H9 (cell line): ENCODE results near the gene CCDC85B. TPM values are rescaled to one million over a fixed set of nuclear protein-coding genes. Genes with fewer than 3 reads are reported as not detected.

Source experiments
- DNase-seq: peaks from one replicate; pipeline ENCODE4 v3.0.0-alpha.2; 2017
- H2AFZ ChIP-seq: one replicate; pipeline ENCODE4 v1.6.1; 2013; ENCODE audit warnings: mild to moderate bottlenecking, low read length, control low read depth, moderate library complexity
- H2AK5ac ChIP-seq: 2 replicates; pipeline ENCODE4 v1.6.1; 2013; ENCODE audit warnings: low read length, control low read depth, mixed read lengths; ENCODE audit not compliant: insufficient read length
- H2BK120ac ChIP-seq: one replicate; pipeline ENCODE4 v1.6.1; 2013; ENCODE audit warnings: low read depth, mild to moderate bottlenecking, low read length, control low read depth, inconsistent platforms; ENCODE audit not compliant: poor library complexity, severe bottlenecking
- H2BK12ac ChIP-seq: 2 replicates; pipeline ENCODE4 v1.6.1; 2013; ENCODE audit warnings: low read length, control low read depth, mixed read lengths, low read depth; ENCODE audit not compliant: insufficient read length
- H2BK15ac ChIP-seq: 2 replicates; pipeline ENCODE4 v1.6.1; 2013; ENCODE audit warnings: low read depth, low read length, control low read depth
- H2BK20ac ChIP-seq: one replicate; pipeline ENCODE4 v1.6.1; 2013; ENCODE audit warnings: low read depth, mild to moderate bottlenecking, low read length, control low read depth, inconsistent platforms; ENCODE audit not compliant: poor library complexity, severe bottlenecking
- H2BK5ac ChIP-seq: 2 replicates; pipeline ENCODE4 v1.6.1; 2013; ENCODE audit warnings: low read length, control low read depth, mixed read lengths; ENCODE audit not compliant: insufficient read length
- H3K14ac ChIP-seq: 2 replicates; pipeline ENCODE4 v1.6.1; 2013; ENCODE audit warnings: low read length, control low read depth; ENCODE audit not compliant: insufficient read depth
- H3K18ac ChIP-seq: 2 replicates; pipeline ENCODE4 v1.6.1; 2013; ENCODE audit warnings: low read depth, mild to moderate bottlenecking, mixed read lengths, low read length, control low read depth; ENCODE audit not compliant: insufficient read length
- H3K23ac ChIP-seq: 2 replicates; pipeline ENCODE4 v1.6.1; 2013; ENCODE audit warnings: low read length, control low read depth, mixed read lengths, low read depth; ENCODE audit not compliant: insufficient read length
- H3K23me2 ChIP-seq: 2 replicates; pipeline ENCODE4 v1.6.1; 2013; ENCODE audit warnings: low read depth, mild to moderate bottlenecking, mixed read lengths, low read length, control low read depth; ENCODE audit not compliant: insufficient read length, poor library complexity, severe bottlenecking
- H3K27ac ChIP-seq: 2 replicates; pipeline ENCODE4 v1.5.1; 2013; ENCODE audit warnings: low read length, control low read depth, mixed read lengths, low read depth; ENCODE audit not compliant: insufficient read length
- H3K27me3 ChIP-seq: 2 replicates; pipeline ENCODE4 v1.6.1; 2013; ENCODE audit warnings: low read length, control low read depth, inconsistent platforms; ENCODE audit not compliant: insufficient read depth
- H3K4ac ChIP-seq: 2 replicates; pipeline ENCODE4 v1.6.1; 2013; ENCODE audit warnings: low read depth, mild to moderate bottlenecking, control low read depth, inconsistent platforms, low read length, moderate library complexity
- H3K4me1 ChIP-seq: 2 replicates; pipeline ENCODE4 v1.6.1; 2013; ENCODE audit warnings: low read length, control low read depth, inconsistent platforms; ENCODE audit not compliant: insufficient read depth
- H3K4me2 ChIP-seq: 2 replicates; pipeline ENCODE4 v1.6.1; 2013; ENCODE audit warnings: low read length, control low read depth, mixed read lengths; ENCODE audit not compliant: insufficient read length, insufficient read depth
- H3K56ac ChIP-seq: 2 replicates; pipeline ENCODE4 v1.6.1; 2013; ENCODE audit warnings: low read depth, mild to moderate bottlenecking, mixed read lengths, low read length, control low read depth; ENCODE audit not compliant: insufficient read length
- H3K79me1 ChIP-seq: 2 replicates; pipeline ENCODE4 v1.6.1; 2013; ENCODE audit warnings: low read depth, mild to moderate bottlenecking, moderate library complexity, low read length, control low read depth, inconsistent platforms; ENCODE audit not compliant: insufficient read depth, poor library complexity, severe bottlenecking
- H3K79me2 ChIP-seq: 2 replicates; pipeline ENCODE4 v1.6.1; 2013; ENCODE audit warnings: low read length, control low read depth, inconsistent platforms; ENCODE audit not compliant: insufficient read depth
- H3K9ac ChIP-seq: 2 replicates; pipeline ENCODE4 v1.6.1; 2013; ENCODE audit warnings: low read length, control low read depth, mixed read lengths; ENCODE audit not compliant: insufficient read length; ENCODE audit errors: extremely low read depth
- H3K9me3 ChIP-seq: one replicate; pipeline ENCODE4 v1.6.1; 2013; ENCODE audit warnings: low read depth, low read length, inconsistent platforms; ENCODE audit not compliant: control insufficient read depth
- H3T11ph ChIP-seq: one replicate; pipeline ENCODE4 v1.6.1; 2013; ENCODE audit warnings: mild to moderate bottlenecking, low read length, control low read depth, inconsistent platforms
- H4K20me1 ChIP-seq: one replicate; pipeline ENCODE4 v1.6.1; 2013; ENCODE audit not compliant: control insufficient read depth, insufficient read length, insufficient read depth
- H4K5ac ChIP-seq: 2 replicates; pipeline ENCODE4 v1.6.1; 2013; ENCODE audit warnings: low read depth, mild to moderate bottlenecking, mixed read lengths, low read length, control low read depth; ENCODE audit not compliant: insufficient read length
- H4K8ac ChIP-seq: replicated peaks from 2 replicates; pipeline ENCODE4 v1.6.1; 2013; ENCODE audit warnings: low read length, control low read depth, mixed read lengths, low read depth; ENCODE audit not compliant: insufficient read length
- H4K91ac ChIP-seq: 2 replicates; pipeline ENCODE4 v1.6.1; 2013; ENCODE audit warnings: low read depth, mild to moderate bottlenecking, moderate library complexity, mixed read lengths, low read length, control low read depth; ENCODE audit not compliant: insufficient read length
- H3K27ac Mint-ChIP-seq, 3 experiments: 2 replicates in 2 of 3; 3 replicates in 1 of 3; pipeline ENCODE4 v1.8.0; 2020 to 2021; ENCODE audit warnings: mixed read lengths in 3 of 3, mild to moderate bottlenecking in 1 of 3, moderate library complexity in 1 of 3
- H3K27me3 Mint-ChIP-seq: 2 replicates; pipeline ENCODE4 v1.8.0; 2021; ENCODE audit warnings: low read depth, mild to moderate bottlenecking, moderate library complexity, mixed read lengths
- H3K36me3 Mint-ChIP-seq, 3 experiments: 2 replicates in 2 of 3; 3 replicates in 1 of 3; pipeline ENCODE4 v1.8.0; 2020 to 2021; ENCODE audit warnings: low read depth in 3 of 3, mixed read lengths in 3 of 3; ENCODE audit not compliant: insufficient read depth in 1 of 3
- H3K4me1 Mint-ChIP-seq, 2 experiments: 2 replicates each; pipeline ENCODE4 v1.8.0; 2020; ENCODE audit warnings: mixed read lengths in 2 of 2
- H3K4me3 Mint-ChIP-seq, 2 experiments: 2 replicates in 1 of 2; 3 replicates in 1 of 2; pipeline ENCODE4 v1.8.0; 2020 to 2021; ENCODE audit warnings: mild to moderate bottlenecking in 2 of 2, mixed read lengths in 2 of 2, moderate library complexity in 1 of 2
- H3K9me3 Mint-ChIP-seq, 2 experiments: 2 replicates in 1 of 2; 3 replicates in 1 of 2; pipeline ENCODE4 v1.8.0; 2020; ENCODE audit warnings: mild to moderate bottlenecking in 2 of 2, mixed read lengths in 2 of 2, moderate library complexity in 1 of 2
- CTCF ChIP-seq: fragments of 200-600 bp; sonication (generic); conservative IDR thresholded peaks from 3 replicates; pipeline ENCODE4 v1.8.0; 2021; ENCODE audit warnings: antibody characterized with exemption, mild to moderate bottlenecking
- WGBS: extraction: QIAGEN DNeasy Blood & Tissue Kit; methylation state at CpG from one replicate; pipeline ENCODE4 v1.1.7; 2013; ENCODE audit warnings: missing lambda C conversion rate, low lambda C conversion rate, mixed read lengths; ENCODE audit not compliant: insufficient read length; ENCODE audit errors: extremely low coverage; 5-methylcytosine and 5-hydroxymethylcytosine counted together
- total RNA-seq: library from RNA; stranded (reverse); gene quantifications from 2 replicates; pipeline ENCODE4 v1.2.1, GENCODE V29; 2021

Gene CCDC85B
- total RNA-seq, 1 experiment from 2014 or later: 23.3 TPM

- DNase-seq: no peak
- Mint-ChIP-seq H3K4me3 (no peak overlapping the region; a peak in 2 of 5 replicates), H3K9me3 (no peaks in the 10 kb centered on the region), H3K4me1 (peaks cover 18 to 19% of the 10 kb centered on the region in 2 experiments), H3K27ac (no peak overlapping the region), H3K27me3 (peaks cover 4% of the 10 kb centered on the region), H3K36me3 (peaks cover 24 to 41% (median 40%) of the 10 kb centered on the region in 3 experiments; a peak in 6 of 7 replicates)
- Histone ChIP-seq H2AK5ac (no peak overlapping the region), H2BK120ac (no peak overlapping the region), H4K91ac (no peak overlapping the region), H3K23me2 (peaks cover 5% of the 10 kb centered on the region), H3K9ac (no peak overlapping the region), H3K79me2 (no peaks in the 10 kb centered on the region), H3K4me2 (no peak overlapping the region), H3K27me3 (no peaks in the 10 kb centered on the region; the same call in 1 of the 2 replicates), H4K8ac (no peak overlapping the region), H3K4me1 (no peaks in the 10 kb centered on the region), H4K5ac (no peak overlapping the region), H3K56ac (no peak overlapping the region), H2BK15ac (no peak overlapping the region), H3K9me3 (no peaks in the 10 kb centered on the region), H3K14ac (no peak overlapping the region), H4K20me1 (no peaks in the 10 kb centered on the region), H3T11ph (no peak overlapping the region), H2BK5ac (no peak overlapping the region), H2BK20ac (no peak overlapping the region), H3K4ac (no peak overlapping the region), H3K79me1 (no peaks in the 10 kb centered on the region), H3K18ac (no peak overlapping the region), H3K27ac (no peak overlapping the region), H3K23ac (no peak overlapping the region), H2AFZ (no peak overlapping the region), H2BK12ac (no peak overlapping the region)
- TF ChIP-seq CTCF: no peak
- WGBS: no CpG with 5 or more reads among the region's 9 CpGs
These were observed 24.8 kb upstream of the CCDC85B start for GRCh38 chr11:65865550-65866172.
